GM18511 (cell line): ENCODE results near the gene NDUFAF2.

Experiments
- ATAC-seq: cut with Tn5 transposase; IDR thresholded peaks from one replicate; pipeline ENCODE4 v1.9.1; 2021; ENCODE audit warnings: mild to moderate bottlenecking, moderate library complexity; ENCODE audit not compliant: unreplicated experiment

NDUFAF2 gene

GRCh38 chr5:61115968-61116367 is 171.0 kb downstream of the NDUFAF2 start:
- peak; percentile 74 for ATAC-seq

- no peak for ATAC-seq
Measured at GRCh38 chr5:61119066-61119465, 174.1 kb downstream of the NDUFAF2 start.

- ATAC-seq: no peak
Measured at GRCh38 chr5:61120534-61120933, 175.5 kb downstream of the NDUFAF2 start.

GRCh38 chr5:61123145-61123544 is 178.1 kb downstream of the NDUFAF2 start:
- no peak for ATAC-seq

GRCh38 chr5:61130289-61130688 is 185.3 kb downstream of the NDUFAF2 start:
- no peak for ATAC-seq

GRCh38 chr5:61132559-61132958 is 187.6 kb downstream of the NDUFAF2 start:
- no peak for ATAC-seq

- no peak for ATAC-seq
Measured at GRCh38 chr5:61137835-61138234, 192.8 kb downstream of the NDUFAF2 start.

- ATAC-seq: no peak
Measured at GRCh38 chr5:61139094-61139873, 194.3 kb downstream of the NDUFAF2 start.

- ATAC-seq: no peak
Measured at GRCh38 chr5:61139931-61140330, 194.9 kb downstream of the NDUFAF2 start.

- no peak for ATAC-seq
Measured at GRCh38 chr5:61141801-61142200, 196.8 kb downstream of the NDUFAF2 start.

GRCh38 chr5:61142391-61142790 is 197.4 kb downstream of the NDUFAF2 start:
- no peak for ATAC-seq

GRCh38 chr5:61142811-61143210 is 197.8 kb downstream of the NDUFAF2 start:
- ATAC-seq: no peak

GRCh38 chr5:61148515-61148914 is 203.5 kb downstream of the NDUFAF2 start:
- no peak for ATAC-seq

GRCh38 chr5:61151893-61152292 is 206.9 kb downstream of the NDUFAF2 start:
- no peak for ATAC-seq

GRCh38 chr5:61159070-61159469 is 214.1 kb downstream of the NDUFAF2 start:
- ATAC-seq: no peak

- ATAC-seq: no peak
Measured at GRCh38 chr5:61159836-61160235, 214.8 kb downstream of the NDUFAF2 start.

- ATAC-seq: no peak
Measured at GRCh38 chr5:61160497-61160896, 215.5 kb downstream of the NDUFAF2 start.

GRCh38 chr5:61162010-61162831 is 217.2 kb downstream of the NDUFAF2 start, which contains the start of gene SMIM15:
Gene SMIM15, minus strand, starts transcription at chr5:61162468. Its CDS starts 2,297 bp downstream, at chr5:61160171.
- ATAC-seq: peak; percentile 97

GRCh38 chr5:61162832-61163567 is 218.0 kb downstream of the NDUFAF2 start:
- no peak for ATAC-seq

GRCh38 chr5:61163905-61164304 is 218.9 kb downstream of the NDUFAF2 start:
- no peak for ATAC-seq

- ATAC-seq: no peak
Measured at GRCh38 chr5:61167382-61167781, 222.4 kb downstream of the NDUFAF2 start.
